Measurements from ENCODE around the gene CAB39.

CAB39 gene

GRCh38 chr2:230788554-230789175 is 76.0 kb downstream of the CAB39 start:
- H3K9me3 ChIP-seq (ENCODE audit: control insufficient read depth in 5 of 5, low read length in 5 of 5): peaks cover 5 to 17% (median 11%) of the 10 kb centered on the region in 5 donors
- H3K4me1 ChIP-seq (ENCODE audit: control insufficient read depth in 5 of 5, insufficient read depth in 5 of 5, low read length in 5 of 5): peaks cover 0 to 16% (median 14%) of the 10 kb centered on the region in 5 donors
- H3K27me3 ChIP-seq (ENCODE audit: control insufficient read depth in 5 of 5, insufficient read depth in 4 of 5, low read length in 5 of 5): no peaks in the 10 kb centered on the region

GRCh38 chr2:230790981-230791380 is 78.3 kb downstream of the CAB39 start:
- H3K4me1 ChIP-seq (ENCODE audit: control insufficient read depth in 5 of 5, insufficient read depth in 5 of 5, low read length in 5 of 5): peaks cover 4 to 39% (median 36%) of the 10 kb centered on the region in 5 donors
- H3K27ac ChIP-seq (ENCODE audit: low read depth, low read length): peak overlapping the region; percentile 32

More at GRCh38 chr2:230788554-230789175, 76.0 kb downstream of the CAB39 start:
- Histone ChIP-seq H3K9ac (ENCODE audit: low read length in 5 of 5) (no peak overlapping the region), H3K36me3 (ENCODE audit: control insufficient read depth in 5 of 5, insufficient read depth in 5 of 5, low read length in 5 of 5) (peaks cover 2 to 21% (median 15%) of the 10 kb centered on the region in 5 donors), H3K27ac (ENCODE audit: low read depth, low read length) (no peak overlapping the region), H3K4me3 (ENCODE audit: low read depth in 1 of 5, low read length in 5 of 5) (peak overlapping the region in 1 of 5 donors; percentile 6)

GRCh38 chr2:230793572-230794359 is 81.1 kb downstream of the CAB39 start:
- peak overlapping the region in 1 of 5 donors; percentile 33 for H3K9ac ChIP-seq (ENCODE audit: low read length in 5 of 5)
- no peaks in the 10 kb centered on the region for H3K27me3 ChIP-seq (ENCODE audit: control insufficient read depth in 5 of 5, insufficient read depth in 4 of 5, low read length in 5 of 5)
- H3K4me1 ChIP-seq (ENCODE audit: control insufficient read depth in 5 of 5, insufficient read depth in 5 of 5, low read length in 5 of 5): peaks cover 4 to 67% (median 59%) of the 10 kb centered on the region in 5 donors
- H3K27ac ChIP-seq (ENCODE audit: low read depth, low read length): peak overlapping the region; percentile 58
- H3K36me3 ChIP-seq (ENCODE audit: control insufficient read depth in 5 of 5, insufficient read depth in 5 of 5, low read length in 5 of 5): peaks cover 2 to 24% (median 12%) of the 10 kb centered on the region in 5 donors
- H3K4me3 ChIP-seq (ENCODE audit: low read depth in 1 of 5, low read length in 5 of 5): no peak overlapping the region
- peaks cover 0 to 10% (median 8%) of the 10 kb centered on the region in 5 donors for H3K9me3 ChIP-seq (ENCODE audit: control insufficient read depth in 5 of 5, low read length in 5 of 5)

More at GRCh38 chr2:230790981-230791380, 78.3 kb downstream of the CAB39 start:
- peaks cover 5 to 17% (median 11%) of the 10 kb centered on the region in 5 donors for H3K9me3 ChIP-seq (ENCODE audit: control insufficient read depth in 5 of 5, low read length in 5 of 5)
- no peak overlapping the region for H3K9ac ChIP-seq (ENCODE audit: low read length in 5 of 5)
- H3K27me3 ChIP-seq (ENCODE audit: control insufficient read depth in 5 of 5, insufficient read depth in 4 of 5, low read length in 5 of 5): no peaks in the 10 kb centered on the region
- peaks cover 2 to 24% (median 12%) of the 10 kb centered on the region in 5 donors for H3K36me3 ChIP-seq (ENCODE audit: control insufficient read depth in 5 of 5, insufficient read depth in 5 of 5, low read length in 5 of 5)
- no peak overlapping the region for H3K4me3 ChIP-seq (ENCODE audit: low read depth in 1 of 5, low read length in 5 of 5)

- Histone ChIP-seq H3K9ac (ENCODE audit: low read length in 5 of 5) (no peak overlapping the region), H3K27me3 (ENCODE audit: control insufficient read depth in 5 of 5, insufficient read depth in 4 of 5, low read length in 5 of 5) (no peaks in the 10 kb centered on the region), H3K4me3 (ENCODE audit: low read depth in 1 of 5, low read length in 5 of 5) (no peak overlapping the region), H3K36me3 (ENCODE audit: control insufficient read depth in 5 of 5, insufficient read depth in 5 of 5, low read length in 5 of 5) (peaks cover 2 to 25% (median 15%) of the 10 kb centered on the region in 5 donors), H3K4me1 (ENCODE audit: control insufficient read depth in 5 of 5, insufficient read depth in 5 of 5, low read length in 5 of 5) (peaks cover 4 to 67% (median 59%) of the 10 kb centered on the region in 5 donors), H3K27ac (ENCODE audit: low read depth, low read length) (peak overlapping the region; percentile 58), H3K9me3 (ENCODE audit: control insufficient read depth in 5 of 5, low read length in 5 of 5) (peaks cover 0 to 3% (median 1%) of the 10 kb centered on the region in 5 donors)
Measured at GRCh38 chr2:230794497-230794896, 81.9 kb downstream of the CAB39 start.

- H3K9ac ChIP-seq (ENCODE audit: low read length in 5 of 5): no peak overlapping the region
- H3K4me1 ChIP-seq (ENCODE audit: control insufficient read depth in 5 of 5, insufficient read depth in 5 of 5, low read length in 5 of 5): peaks cover 4 to 61% (median 54%) of the 10 kb centered on the region in 5 donors
- H3K27me3 ChIP-seq (ENCODE audit: control insufficient read depth in 5 of 5, insufficient read depth in 4 of 5, low read length in 5 of 5): no peaks in the 10 kb centered on the region
- H3K27ac ChIP-seq (ENCODE audit: low read depth, low read length): peak overlapping the region; percentile 45
- H3K36me3 ChIP-seq (ENCODE audit: control insufficient read depth in 5 of 5, insufficient read depth in 5 of 5, low read length in 5 of 5): peaks cover 3 to 31% (median 21%) of the 10 kb centered on the region in 5 donors
- H3K4me3 ChIP-seq (ENCODE audit: low read depth in 1 of 5, low read length in 5 of 5): peak overlapping the region in 1 of 5 donors; percentile 9
- no peaks in the 10 kb centered on the region for H3K9me3 ChIP-seq (ENCODE audit: control insufficient read depth in 5 of 5, low read length in 5 of 5)
Measured at GRCh38 chr2:230795856-230796255, 83.2 kb downstream of the CAB39 start.

- H3K9me3 ChIP-seq (ENCODE audit: control insufficient read depth in 5 of 5, low read length in 5 of 5): no peaks in the 10 kb centered on the region
- H3K4me1 ChIP-seq (ENCODE audit: control insufficient read depth in 5 of 5, insufficient read depth in 5 of 5, low read length in 5 of 5): peaks cover 4 to 56% (median 49%) of the 10 kb centered on the region in 5 donors
- H3K27me3 ChIP-seq (ENCODE audit: control insufficient read depth in 5 of 5, insufficient read depth in 4 of 5, low read length in 5 of 5): no peaks in the 10 kb centered on the region
- H3K9ac ChIP-seq (ENCODE audit: low read length in 5 of 5): peak overlapping the region in 1 of 5 donors; percentile 40
- peak overlapping the region; percentile 45 for H3K27ac ChIP-seq (ENCODE audit: low read depth, low read length)
- peaks cover 3 to 31% (median 21%) of the 10 kb centered on the region in 5 donors for H3K36me3 ChIP-seq (ENCODE audit: control insufficient read depth in 5 of 5, insufficient read depth in 5 of 5, low read length in 5 of 5)
- no peak overlapping the region for H3K4me3 ChIP-seq (ENCODE audit: low read depth in 1 of 5, low read length in 5 of 5)
Measured at GRCh38 chr2:230796280-230796862, 83.7 kb downstream of the CAB39 start.

- Histone ChIP-seq H3K27me3 (ENCODE audit: control insufficient read depth in 5 of 5, insufficient read depth in 4 of 5, low read length in 5 of 5) (no peaks in the 10 kb centered on the region), H3K4me3 (ENCODE audit: low read depth in 1 of 5, low read length in 5 of 5) (no peak overlapping the region), H3K9ac (ENCODE audit: low read length in 5 of 5) (peak overlapping the region in 1 of 5 donors; percentile 13), H3K4me1 (ENCODE audit: control insufficient read depth in 5 of 5, insufficient read depth in 5 of 5, low read length in 5 of 5) (peaks cover 4 to 53% (median 47%) of the 10 kb centered on the region in 5 donors), H3K9me3 (ENCODE audit: control insufficient read depth in 5 of 5, low read length in 5 of 5) (no peaks in the 10 kb centered on the region), H3K27ac (ENCODE audit: low read depth, low read length) (no peak overlapping the region), H3K36me3 (ENCODE audit: control insufficient read depth in 5 of 5, insufficient read depth in 5 of 5, low read length in 5 of 5) (peaks cover 3 to 28% (median 17%) of the 10 kb centered on the region in 5 donors)
Measured at GRCh38 chr2:230797515-230798495, 85.2 kb downstream of the CAB39 start.

- Histone ChIP-seq H3K4me1 (ENCODE audit: control insufficient read depth in 5 of 5, insufficient read depth in 5 of 5, low read length in 5 of 5) (peaks cover 2 to 48% (median 43%) of the 10 kb centered on the region in 5 donors), H3K4me3 (ENCODE audit: low read depth in 1 of 5, low read length in 5 of 5) (no peak overlapping the region), H3K9ac (ENCODE audit: low read length in 5 of 5) (no peak overlapping the region), H3K27ac (ENCODE audit: low read depth, low read length) (no peak overlapping the region), H3K27me3 (ENCODE audit: control insufficient read depth in 5 of 5, insufficient read depth in 4 of 5, low read length in 5 of 5) (no peaks in the 10 kb centered on the region), H3K9me3 (ENCODE audit: control insufficient read depth in 5 of 5, low read length in 5 of 5) (no peaks in the 10 kb centered on the region), H3K36me3 (ENCODE audit: control insufficient read depth in 5 of 5, insufficient read depth in 5 of 5, low read length in 5 of 5) (peaks cover 3 to 28% (median 17%) of the 10 kb centered on the region in 5 donors)
Measured at GRCh38 chr2:230798769-230799399, 86.2 kb downstream of the CAB39 start.

Data from subcutaneous abdominal adipose tissue (tissue), 5 donors.